GM12875 (cell line): ENCODE data around the gene DDI2.

Experiments
- H3K4me3 ChIP-seq: one replicate; pipeline ENCODE4 v1.5.1; 2011; ENCODE audit warnings: low read depth, low read length, control low read depth
- CTCF ChIP-seq: IDR thresholded peaks from 2 replicates; pipeline ENCODE4 v1.5.1; 2011; ENCODE audit warnings: low read depth, mild to moderate bottlenecking, control low read depth, inconsistent platforms, low read length, moderate library complexity, borderline replicate concordance; ENCODE audit not compliant: insufficient read depth

DDI2 gene

GRCh38 chr1:15680131-15680530, 62.9 kb downstream of the DDI2 start:
- TF ChIP-seq CTCF: no peak
- H3K4me3 ChIP-seq: no peak overlapping the region

GRCh38 chr1:15680561-15681348, 63.5 kb downstream of the DDI2 start:
- no peak for TF ChIP-seq CTCF
- H3K4me3 ChIP-seq: no peak overlapping the region

- no peak overlapping the region for H3K4me3 ChIP-seq
- TF ChIP-seq CTCF: no peak
Measured at GRCh38 chr1:15681349-15682292, 64.4 kb downstream of the DDI2 start.

GRCh38 chr1:15682936-15683341, 65.7 kb downstream of the DDI2 start:
- H3K4me3 ChIP-seq: no peak overlapping the region
- no peak for TF ChIP-seq CTCF

- H3K4me3 ChIP-seq: peak overlapping the region; percentile 70
- no peak for TF ChIP-seq CTCF
Measured at GRCh38 chr1:15683345-15684039, 66.2 kb downstream of the DDI2 start.

- H3K4me3 ChIP-seq: peak within 1 kb of the TSS; percentile 70
- no peak for TF ChIP-seq CTCF
Measured at GRCh38 chr1:15684042-15684461, 66.8 kb downstream of the DDI2 start, which contains the start of gene PLEKHM2. TSS of gene PLEKHM2 (plus strand) at chr1:15684320. CDS start at chr1:15684559, 239 bp downstream.
